ENCODE results near the gene FRYL.

The FRYL gene

DNA sequence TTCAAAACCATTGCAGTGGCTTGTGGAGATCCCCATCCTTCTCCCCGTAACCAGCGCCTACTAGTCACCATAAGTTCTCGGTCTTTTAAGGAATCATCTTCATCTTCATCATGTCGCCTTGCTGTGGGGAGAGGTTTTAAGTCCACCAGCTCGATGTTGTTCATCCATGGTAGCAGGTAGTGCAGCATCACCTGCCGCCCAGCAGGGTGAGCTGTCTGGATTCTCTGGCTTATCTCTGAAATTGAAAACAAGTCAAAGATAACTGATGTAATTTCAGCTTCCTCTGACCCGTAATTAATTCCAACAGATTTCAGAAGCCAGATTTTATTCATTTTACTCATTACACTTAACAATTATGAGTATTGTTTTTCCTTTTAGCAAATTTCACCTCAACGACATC is 222.6 kb downstream of the FRYL start:
- no peak for DNase-seq
- no peak for ATAC-seq

DNA sequence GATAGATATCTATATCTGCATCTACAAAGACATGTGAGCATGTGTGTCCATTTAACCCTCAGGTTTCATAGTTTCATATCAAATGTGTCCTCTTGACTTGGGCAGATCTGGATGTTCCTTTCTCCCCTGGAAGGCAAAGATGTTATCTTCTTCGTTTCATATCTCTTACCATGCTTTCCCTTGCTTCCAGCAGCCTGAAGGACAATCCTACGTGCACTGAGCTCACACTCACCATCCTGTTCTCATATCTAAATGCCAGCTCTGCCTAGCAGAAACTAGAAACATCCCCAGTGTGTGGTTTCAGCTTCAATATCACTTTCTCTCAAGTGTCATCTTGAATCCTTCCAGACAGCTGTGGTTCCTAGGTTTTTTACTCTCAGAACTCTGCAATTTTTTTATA is 223.8 kb downstream of the FRYL start:
- DNase-seq, result no peak
- no peak for ATAC-seq

DNA sequence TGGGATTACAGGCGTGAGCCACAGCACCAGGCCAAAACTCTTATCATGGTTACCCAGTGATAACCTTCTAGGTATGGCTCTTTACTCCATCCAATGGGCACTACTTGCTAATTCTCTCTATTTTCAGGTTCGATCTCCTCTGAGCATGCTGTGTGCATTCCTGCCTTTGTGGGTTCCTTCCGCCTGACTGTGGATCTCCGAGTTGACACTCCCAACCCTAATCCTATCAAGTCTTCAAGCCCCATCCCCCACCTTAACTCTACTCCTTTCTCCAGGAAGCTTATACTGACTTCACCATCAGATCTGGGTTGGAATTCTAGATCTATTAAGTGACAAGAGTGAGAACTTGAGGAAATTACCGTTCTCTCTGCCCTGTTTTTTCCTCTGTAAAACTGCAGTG is 225.5 kb downstream of the FRYL start:
- no peak for ATAC-seq
- DNase-seq, result no peak

DNA sequence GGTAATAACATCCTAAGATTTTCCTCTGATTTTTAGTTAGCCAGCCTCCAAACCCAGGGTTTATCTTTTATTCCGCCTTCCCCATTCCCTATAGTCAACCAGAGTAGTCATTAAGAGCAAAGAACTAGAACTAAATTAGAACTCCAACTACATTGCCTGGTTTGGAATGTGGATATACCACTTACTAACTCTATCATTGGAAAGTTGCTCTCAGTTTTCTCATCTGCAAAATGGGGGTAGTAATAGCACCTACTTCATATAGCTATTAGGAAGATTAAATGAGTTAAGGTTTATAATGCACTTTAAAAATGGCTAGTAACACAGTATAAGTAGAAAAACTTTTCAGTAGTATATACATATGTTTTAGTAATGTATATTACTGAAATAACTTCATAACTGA is 226.4 kb downstream of the FRYL start:
- DNase-seq, result no peak

DNA sequence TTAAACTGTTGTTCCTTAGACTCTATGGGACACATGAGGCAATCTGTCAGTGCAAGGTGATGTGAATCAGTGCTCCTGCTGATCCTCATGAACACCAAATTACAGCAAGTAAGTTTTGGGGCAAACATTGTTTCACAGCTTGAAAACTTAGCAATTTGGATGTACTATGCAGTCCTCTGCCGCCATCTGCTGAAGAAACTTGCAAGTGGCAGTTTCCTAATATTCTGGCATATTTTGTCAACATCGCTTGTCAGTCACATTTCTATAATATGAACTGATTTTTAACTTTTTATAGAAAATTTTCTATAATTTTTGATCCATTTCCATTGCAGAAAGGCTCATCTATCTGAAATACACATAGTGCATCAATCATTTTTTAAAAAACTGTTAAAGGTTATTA is 233.7 kb downstream of the FRYL start:
- peak; percentile 12 for DNase-seq

More for the DNA sequence above, 226.4 kb downstream of the FRYL start:
- no peak for ATAC-seq

DNA sequence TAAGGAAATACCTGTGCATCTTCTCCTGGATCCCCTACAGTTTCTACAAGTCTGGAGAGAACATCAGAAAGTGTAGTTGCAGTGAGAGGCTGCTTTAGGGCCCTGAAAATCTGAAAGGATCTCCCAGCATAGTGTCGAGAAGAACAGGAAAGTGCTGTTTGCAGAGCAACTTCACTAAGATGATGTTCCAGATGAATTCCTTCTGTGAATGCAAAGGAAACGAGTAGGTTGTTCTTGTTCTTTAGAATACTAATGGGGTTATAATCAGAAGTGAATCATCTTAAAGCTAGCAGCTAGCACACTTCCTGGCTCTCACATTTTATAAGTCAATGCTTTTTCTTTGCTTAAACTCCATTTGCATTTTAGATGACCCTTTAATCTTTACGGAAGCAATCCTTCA is 236.3 kb downstream of the FRYL start:
- DNase-seq, result no peak
- no peak for ATAC-seq

More for the DNA sequence above, 233.7 kb downstream of the FRYL start:
- no peak for ATAC-seq

DNA sequence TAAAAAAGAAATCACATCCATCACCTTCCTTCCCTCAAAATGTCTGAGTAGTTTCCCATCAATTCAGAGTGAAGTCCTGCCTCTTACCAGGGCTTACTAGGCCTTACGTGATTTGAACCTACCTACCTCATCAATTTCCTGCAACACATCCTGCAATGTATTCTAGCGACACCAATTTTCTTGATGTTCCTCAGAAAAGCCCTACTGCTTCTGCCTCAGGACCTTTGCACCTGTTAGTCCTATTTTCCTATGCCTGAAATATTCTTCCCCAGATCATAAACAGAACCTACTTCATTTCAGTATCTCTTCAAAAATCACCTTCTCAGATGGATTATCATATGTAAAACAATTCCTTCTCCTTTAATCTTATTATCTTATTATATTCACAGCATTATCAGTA is 237.2 kb downstream of the FRYL start:
- no peak for ATAC-seq
- DNase-seq, result no peak

DNA sequence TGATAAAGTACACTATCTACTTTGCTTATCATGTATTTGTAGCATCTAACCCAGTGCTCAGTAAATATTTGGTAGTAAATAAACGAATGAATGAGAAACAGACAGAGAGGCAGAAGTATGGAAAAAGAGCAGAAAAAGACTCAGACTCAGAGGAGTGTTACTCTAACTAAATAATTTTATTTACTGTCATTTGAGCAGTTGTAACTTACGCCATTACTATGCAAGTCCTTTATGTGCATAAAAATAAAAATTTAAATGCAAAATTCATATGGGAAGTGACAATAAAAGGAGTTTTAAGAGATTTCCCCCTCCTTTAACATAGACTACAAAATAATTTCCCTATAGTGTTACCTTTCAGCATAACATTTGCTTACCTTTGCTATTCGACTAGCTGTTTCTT is 240.5 kb downstream of the FRYL start:
- ATAC-seq (no peak), DNase-seq (no peak)

DNA sequence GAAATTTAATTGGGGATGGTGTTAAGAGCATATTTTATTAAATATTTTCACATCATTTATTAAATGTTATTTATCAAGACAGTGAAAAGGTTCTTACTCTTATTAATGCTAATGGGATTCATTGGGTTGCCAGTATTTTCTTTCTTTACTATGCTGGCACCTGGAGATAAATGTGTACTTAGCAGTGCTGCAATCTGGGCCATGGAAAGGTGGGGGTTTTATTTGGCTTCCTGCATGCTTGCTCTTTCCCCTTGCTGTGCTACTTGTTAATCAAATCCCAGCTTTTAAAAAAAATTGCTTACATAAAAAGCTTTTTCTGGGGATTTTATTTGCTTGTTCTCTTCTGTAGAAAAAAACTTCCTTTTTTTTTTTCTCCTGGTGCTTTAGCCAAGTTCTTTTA is 241.7 kb downstream of the FRYL start:
- ATAC-seq (no peak), DNase-seq (no peak)

DNA sequence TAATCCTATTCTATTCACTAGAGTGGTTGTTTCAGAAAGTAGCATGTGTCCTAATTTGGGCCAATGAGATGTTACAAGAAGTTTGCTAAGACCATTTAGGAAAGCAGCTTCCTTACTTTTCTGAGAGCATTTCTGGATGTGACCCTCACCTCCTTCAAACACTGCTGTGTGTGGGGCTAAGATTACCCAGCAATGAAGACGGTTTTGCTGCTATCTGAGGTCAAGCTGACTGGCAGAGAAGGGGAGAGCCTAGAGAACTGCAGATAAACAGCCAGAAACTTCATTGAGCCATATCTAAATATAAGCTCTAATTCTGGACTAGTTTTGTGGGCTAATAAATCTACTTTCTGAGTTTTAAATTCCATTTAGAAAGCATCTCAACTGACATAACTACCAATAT is 253.7 kb downstream of the FRYL start:
- DNase-seq, result no peak
- no peak for ATAC-seq

DNA sequence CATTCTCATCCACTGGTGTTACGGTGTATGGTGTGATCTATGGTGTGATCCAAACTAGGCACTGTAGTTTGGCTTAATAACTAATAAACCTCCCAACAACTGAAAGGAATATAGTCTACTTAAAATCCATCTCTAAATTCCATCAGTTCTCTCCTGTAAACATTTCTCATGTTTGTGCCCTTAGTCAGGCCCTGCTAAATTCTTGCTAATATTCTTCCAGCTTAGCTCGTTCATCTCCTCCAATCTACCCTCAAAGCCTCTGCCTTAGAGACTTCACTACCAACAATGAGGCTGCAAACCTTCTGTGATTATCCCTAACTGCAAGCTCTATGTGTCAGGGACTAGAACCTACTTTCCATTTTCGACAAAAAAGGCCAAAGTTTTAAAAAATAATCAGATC is 261.9 kb downstream of the FRYL start:
- no peak for DNase-seq
- ATAC-seq, result no peak

DNA sequence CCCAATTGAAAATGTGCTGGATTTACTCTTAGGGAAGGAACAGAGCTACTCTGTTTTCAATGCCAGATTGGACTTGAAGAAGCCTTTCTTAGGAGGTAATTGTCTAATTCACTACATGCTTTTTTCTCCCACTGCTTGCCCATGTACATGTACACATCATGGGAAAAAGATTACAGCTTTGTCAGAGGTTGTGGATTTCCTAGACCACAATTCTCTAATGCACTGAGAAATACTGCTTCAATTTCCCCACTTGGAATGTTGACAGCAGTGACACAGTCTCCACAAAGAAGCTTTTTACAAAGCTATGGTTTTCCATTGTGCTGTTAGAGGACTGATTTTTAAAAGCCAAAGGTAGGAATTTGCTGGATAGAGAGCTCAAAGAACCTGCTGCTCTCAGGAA is 270.5 kb downstream of the FRYL start:
- ATAC-seq (no peak), DNase-seq (no peak)

DNA sequence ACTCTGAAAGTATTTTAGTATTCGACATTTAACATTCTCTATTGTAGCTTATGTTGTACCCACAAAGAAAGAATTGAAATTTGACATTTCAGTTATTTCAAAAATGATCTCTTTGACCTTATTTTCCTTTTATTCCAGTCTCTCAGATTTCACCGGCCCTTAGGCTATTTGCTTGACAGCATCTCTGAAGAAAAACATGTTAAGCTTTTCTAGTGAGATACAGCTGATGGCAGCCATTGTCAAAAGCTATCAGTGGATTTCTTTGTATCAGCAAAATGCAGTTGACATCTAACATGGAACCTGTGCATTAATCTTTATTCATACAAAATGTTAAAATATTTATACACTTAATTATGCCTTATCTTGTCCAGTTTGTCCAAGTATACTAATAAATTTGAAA is 273.4 kb downstream of the FRYL start:
- ATAC-seq (no peak), DNase-seq (no peak)

DNA sequence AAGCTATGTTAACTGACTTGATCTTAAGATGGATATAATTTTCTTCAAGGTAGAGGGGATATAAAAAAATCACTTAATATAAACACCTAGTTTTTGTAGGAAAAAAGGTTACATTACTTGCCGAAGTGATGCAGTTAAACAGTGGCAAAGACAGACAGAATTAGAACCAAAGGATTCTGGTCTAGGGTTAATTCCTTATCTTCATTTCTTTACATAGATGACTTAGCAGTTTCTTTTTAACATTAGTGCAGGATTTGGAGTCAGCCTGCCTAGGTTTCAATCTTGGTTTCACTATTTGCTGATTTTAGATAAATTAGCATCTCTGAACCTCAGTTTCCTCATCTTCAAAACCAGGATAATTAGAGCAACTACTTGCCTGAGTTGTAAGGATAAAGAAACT is 275.7 kb downstream of the FRYL start:
- ATAC-seq (no peak), DNase-seq (no peak)

DNA sequence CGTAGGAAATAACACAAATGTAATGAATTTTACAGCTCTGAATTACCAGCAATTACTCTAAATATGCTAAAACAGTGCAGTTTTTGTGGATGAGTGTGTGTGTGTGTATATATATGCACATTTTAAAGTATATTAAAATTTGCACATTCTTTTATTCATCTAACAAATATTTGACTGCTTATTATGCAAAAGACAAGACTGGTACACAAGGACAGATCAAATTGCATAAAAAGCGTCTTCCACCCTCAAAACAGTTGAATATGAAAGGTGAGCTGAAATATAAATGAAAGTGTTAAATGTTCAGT is 276.1 kb downstream of the FRYL start:
- no peak for DNase-seq

DNA sequence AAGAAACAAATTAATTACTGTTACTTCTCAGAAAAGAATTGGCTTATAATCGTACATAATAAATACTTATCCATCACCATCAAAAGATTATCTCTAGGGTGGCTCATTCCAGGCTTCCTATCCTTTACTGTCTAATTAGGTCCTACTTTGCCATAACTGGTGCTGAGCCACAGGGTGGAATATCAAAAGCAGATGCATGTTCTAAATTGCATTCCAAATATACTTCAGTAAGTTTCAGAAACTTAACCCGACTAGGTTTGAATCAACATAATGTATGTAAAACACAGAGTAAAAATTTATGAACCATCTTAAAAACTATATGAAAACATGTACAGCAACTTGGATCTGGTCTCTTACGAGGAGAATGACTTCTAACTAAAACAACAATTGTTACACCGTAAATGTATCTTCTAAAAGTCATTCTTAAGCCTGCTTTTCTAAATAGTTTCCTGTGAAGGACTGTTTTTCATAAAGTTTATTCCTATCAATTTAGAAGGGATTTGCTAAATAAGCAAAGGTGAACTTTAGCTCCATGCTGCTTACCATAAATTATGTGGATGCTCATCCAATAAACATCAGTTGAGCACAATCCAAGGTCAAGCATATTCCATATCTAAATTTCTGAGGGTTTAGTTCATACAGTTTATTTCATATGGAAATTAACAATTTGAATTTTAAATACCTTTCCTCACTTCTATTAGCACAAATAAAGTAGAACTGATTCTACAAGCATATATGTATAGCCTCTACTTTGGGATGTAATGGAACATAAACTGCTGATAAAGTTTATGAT is 276.6 kb downstream of the FRYL start:
- DNase-seq (no peak), ATAC-seq (no peak)

More for the DNA sequence above, 276.1 kb downstream of the FRYL start:
- no peak for ATAC-seq

DNA sequence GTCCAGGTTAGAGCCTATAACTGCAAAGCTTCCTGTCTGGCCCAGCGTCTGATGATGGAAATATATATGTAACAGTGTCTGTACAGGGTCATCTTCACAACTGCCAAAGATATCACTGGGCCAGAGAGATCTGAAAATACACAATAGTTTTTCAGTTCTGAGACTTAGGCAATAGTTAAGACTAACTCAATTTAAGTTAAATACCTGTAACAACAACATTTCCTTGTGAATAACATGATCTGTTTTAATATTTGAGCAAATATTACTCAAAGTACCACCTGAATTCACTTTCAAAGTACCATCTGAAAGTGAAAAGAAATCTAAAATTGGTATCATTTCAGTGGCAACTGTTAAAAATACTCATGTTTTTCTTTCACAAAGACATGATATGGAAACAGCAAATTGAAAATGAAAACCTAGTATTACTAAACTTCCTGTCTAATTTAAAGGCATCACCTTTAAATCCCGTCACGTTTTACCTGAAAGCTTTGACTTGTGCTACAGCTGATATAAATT is 280.5 kb downstream of the FRYL start:
- peak; percentile 32 for ATAC-seq
- DNase-seq, result no peak

DNA sequence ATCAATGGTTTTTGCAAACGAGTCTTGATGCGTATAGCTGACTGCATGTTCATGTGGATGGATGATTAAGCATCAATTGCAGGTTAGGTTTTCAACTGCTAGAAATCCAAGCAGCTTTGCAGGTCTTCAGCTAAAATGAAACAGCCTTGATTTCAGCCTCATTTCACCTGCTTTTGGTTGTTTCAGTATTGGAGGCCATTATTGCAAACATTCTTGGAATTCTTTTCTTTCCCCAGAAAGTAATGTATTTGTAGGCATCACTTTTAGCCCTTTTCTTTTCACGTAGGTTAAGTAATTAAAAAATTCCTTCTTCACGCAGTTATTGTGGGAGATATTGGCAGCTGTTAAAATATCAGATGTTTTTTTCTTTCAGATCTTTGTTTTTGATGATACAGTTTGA is 281.2 kb downstream of the FRYL start:
- no peak for DNase-seq
- ATAC-seq, result no peak

DNA sequence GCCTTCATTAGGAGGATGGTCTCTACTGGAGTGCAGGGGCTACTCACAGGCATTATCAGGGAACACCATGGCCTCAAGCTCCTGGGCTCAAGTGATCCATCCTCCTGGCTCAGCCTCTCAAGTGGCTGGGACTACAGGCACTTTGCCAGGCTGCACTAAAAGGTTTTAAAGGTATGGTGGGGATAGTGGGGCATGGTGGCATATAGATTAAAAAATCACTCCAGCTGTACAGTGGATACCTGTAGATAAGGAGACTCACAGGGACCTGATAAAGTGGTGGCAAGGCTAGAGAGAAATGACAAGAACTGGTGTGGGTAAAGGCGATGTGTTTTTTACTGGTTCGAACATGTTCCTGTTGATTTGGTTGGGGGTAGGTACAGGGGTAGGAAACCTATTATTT is 284.1 kb downstream of the FRYL start:
- no peak for DNase-seq
- ATAC-seq, result no peak

DNA sequence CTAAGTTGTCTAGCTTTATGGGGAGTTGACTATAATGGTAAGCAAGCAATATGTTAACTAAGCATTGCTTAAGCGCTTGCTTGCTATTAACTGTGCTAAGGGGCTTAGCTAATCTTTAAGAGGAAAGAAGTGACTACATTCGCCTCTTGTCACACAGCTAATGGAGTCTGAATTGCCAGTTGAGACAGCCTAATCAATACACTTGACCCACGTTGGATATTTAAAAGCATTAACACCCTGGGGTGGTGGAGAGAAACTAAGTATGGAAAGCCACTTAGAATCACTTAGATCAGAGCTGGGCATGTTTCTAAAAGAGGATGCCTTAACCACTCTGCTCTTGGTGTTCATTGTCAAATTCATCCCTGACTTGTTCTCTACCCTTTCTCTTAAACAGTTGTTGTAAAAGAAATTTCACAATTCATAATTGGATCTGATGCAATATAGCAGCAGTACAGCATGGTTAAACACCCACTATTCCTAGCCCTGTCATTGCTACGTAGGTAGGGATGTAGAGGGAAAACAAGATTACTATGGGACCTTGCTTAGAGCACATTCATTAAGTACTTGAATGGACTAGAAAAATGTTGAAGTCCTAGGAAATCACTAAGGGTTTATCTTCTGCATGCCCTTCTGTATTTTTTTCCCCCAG is 286.5 kb downstream of the FRYL start:
- no peak for ATAC-seq
- DNase-seq, result no peak

DNA sequence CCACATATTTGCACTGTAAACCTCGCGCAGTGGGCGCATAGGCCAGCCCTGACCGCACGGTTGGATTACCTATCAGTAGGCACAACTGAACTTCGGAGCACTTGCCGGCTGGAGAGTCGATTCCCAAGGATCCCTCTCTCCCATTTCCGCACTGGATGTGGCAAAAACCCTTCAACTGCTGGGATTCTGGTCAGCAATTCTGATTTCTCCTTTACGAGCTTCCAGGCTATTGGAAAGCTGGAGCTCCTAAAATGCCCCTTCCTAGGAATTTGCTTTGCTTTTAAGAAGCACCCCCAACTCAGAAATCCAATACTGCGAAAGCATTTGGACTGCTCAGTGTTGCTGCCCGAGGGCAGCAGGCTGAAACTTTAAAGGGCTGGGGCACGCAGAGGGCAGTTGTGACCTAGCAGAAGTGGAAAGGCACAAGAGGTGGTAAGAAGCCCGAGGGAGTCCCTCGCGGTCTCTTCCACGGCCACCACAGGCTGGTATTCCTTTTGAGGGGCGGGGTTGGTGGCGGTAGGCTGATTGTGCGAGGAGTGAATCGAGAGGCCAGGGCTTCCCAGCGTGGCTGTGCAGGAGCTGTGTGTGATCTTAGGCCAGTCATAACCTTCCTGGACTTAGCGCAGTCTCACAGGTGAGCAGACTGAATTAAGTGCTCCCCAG is 288.4 kb downstream of the FRYL start:
- DNase-seq (no peak), ATAC-seq (no peak)

DNA sequence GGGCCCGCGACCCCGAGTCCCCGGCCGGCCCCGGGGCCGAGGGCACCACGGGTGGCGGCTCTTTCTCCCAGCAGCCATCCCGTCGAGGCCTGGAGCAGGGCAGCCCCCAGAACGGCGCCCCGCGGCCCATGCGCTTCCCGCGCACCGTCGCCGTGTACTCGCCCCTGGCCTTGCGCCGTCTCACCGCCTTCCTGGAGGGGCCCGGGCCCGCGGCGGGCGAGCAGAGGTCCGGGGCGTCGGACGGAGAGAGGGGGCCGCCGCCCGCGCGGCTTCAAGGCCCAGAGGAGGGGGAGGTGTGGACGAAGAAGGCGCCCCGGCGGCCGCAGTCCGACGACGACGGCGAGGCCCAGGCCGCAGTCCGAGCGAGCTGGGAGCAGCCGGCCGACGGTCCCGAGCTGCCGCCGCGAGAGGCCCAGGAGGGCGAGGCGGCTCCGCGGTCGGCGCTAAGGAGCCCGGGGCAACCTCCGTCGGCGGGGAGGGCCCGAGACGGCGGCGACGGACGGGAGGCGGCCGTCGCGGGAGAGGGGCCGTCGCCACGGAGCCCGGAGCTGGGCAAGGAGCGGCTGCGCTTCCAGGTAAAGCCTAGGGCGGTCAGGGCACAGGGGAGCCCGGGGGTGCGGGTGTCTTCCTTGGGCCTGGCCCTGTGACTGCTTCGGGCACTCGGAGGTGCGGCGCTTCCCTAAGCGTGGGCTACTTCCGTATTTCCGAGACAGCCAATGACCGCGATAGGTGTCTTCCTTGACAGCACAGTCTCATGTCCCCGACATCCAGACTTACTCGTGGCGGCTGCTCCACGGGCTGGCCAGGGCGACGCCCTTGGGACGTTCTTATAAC is 289.2 kb downstream of the FRYL start:
- peak; percentile 8 for ATAC-seq
- DNase-seq, result peak; percentile 5
